HepG2 (cell line): ENCODE results near the gene RINL. TPM values are rescaled to one million over a fixed set of nuclear protein-coding genes. Genes with fewer than 3 reads are reported as not detected.

Source experiments
- GMEB1 ChIP-seq: sonication (generic); formaldehyde crosslinking; IDR thresholded peaks from 2 replicates; pipeline ENCODE4 v1.5.1; 2020; ENCODE audit warnings: missing genetic modification reagents, mild to moderate bottlenecking, borderline replicate concordance
- PAXIP1 ChIP-seq: sonication (generic); formaldehyde crosslinking; conservative IDR thresholded peaks from 2 replicates; pipeline ENCODE4 v1.4.0; 2020; ENCODE audit warnings: mild to moderate bottlenecking, missing genetic modification reagents, moderate library complexity
- RAD21 ChIP-seq: fragments of 450-650 bp; formaldehyde crosslinking; IDR thresholded peaks from 2 replicates; pipeline ENCODE4 v1.5.0; 2020; ENCODE audit warnings: mild to moderate bottlenecking
- RFX3 ChIP-seq: IDR thresholded peaks from 2 replicates; pipeline ENCODE4 v1.6.1; 2016; ENCODE audit warnings: missing biosample characterization, missing genetic modification reagents
- TARDBP ChIP-seq: sonication (generic); formaldehyde crosslinking; IDR thresholded peaks from 2 replicates; pipeline ENCODE4 v1.8.0; 2022; ENCODE audit warnings: mild to moderate bottlenecking, missing genetic modification reagents
- ZBTB7B ChIP-seq: sonication (generic); formaldehyde crosslinking; IDR thresholded peaks from 2 replicates; pipeline ENCODE4 v1.4.0; 2020; ENCODE audit warnings: missing genetic modification reagents
- ZC3H13 ChIP-seq: sonication (generic); formaldehyde crosslinking; IDR thresholded peaks from 2 replicates; pipeline ENCODE4 v1.8.1; 2023; ENCODE audit warnings: mild to moderate bottlenecking, missing genetic modification reagents, moderate library complexity
- ZNF543 ChIP-seq: sonication (generic); formaldehyde crosslinking; IDR thresholded peaks from 2 replicates; pipeline ENCODE4 v1.4.0; 2020; ENCODE audit warnings: mild to moderate bottlenecking, missing genetic modification reagents
- ZNF691 ChIP-seq: sonication (generic); formaldehyde crosslinking; IDR thresholded peaks from 2 replicates; pipeline ENCODE4 v1.4.0; 2020; ENCODE audit warnings: missing genetic modification reagents, low read depth, mild to moderate bottlenecking, borderline replicate concordance
- ZNF703 ChIP-seq: sonication (generic); formaldehyde crosslinking; IDR thresholded peaks from 2 replicates; pipeline ENCODE4 v1.5.1; 2020; ENCODE audit warnings: missing genetic modification reagents, mild to moderate bottlenecking, moderate library complexity, borderline replicate concordance
- ZNF737 ChIP-seq: sonication (generic); formaldehyde crosslinking; IDR thresholded peaks from 2 replicates; pipeline ENCODE4 v1.5.0; 2020; ENCODE audit warnings: missing genetic modification reagents, mild to moderate bottlenecking, borderline replicate concordance
- ZNF788 ChIP-seq: sonication (generic); formaldehyde crosslinking; IDR thresholded peaks from 2 replicates; pipeline ENCODE4 v1.5.0; 2020; ENCODE audit warnings: mild to moderate bottlenecking, missing genetic modification reagents, borderline replicate concordance
- polyA plus RNA-seq, 8 experiments: library from polyadenylated mRNA; depleted of rRNA in 3 of 8; stranded (reverse) in 7 of 8; unstranded in 1 of 8; fragments of >200 nt; fragmentation: Illumina TruSeq in 4 of 8; extraction: Trizol in 4 of 8; gene quantifications; 2 replicates each; pipeline versions ENCODE4 v1.2.1 to v1.2.3, GENCODE V29; 2011 to 2016; ENCODE audit warnings: low read depth in 4 of 8, missing spikeins in 1 of 8, mixed read lengths in 1 of 8; ENCODE audit not compliant: insufficient read depth in 1 of 8
- total RNA-seq, 5 experiments: library from RNA; depleted of rRNA; stranded (reverse); fragments of >200 nt; fragmentation: Illumina TruSeq; extraction: Trizol; gene quantifications; 2 replicates each; pipeline ENCODE4 v1.2.3, GENCODE V29; 2016; ENCODE audit warnings: low read depth in 1 of 5

Gene RINL
- total and polyA plus RNA-seq, 2 of the 13 experiments (the other 11 are each of a cell fraction or from before 2014, with no cell fraction given): 11.4 to 18.0 TPM

- no peak for TF ChIP-seq ZBTB7B
- TF ChIP-seq ZNF543 (CRISPR knock-in tag): no peak
- peak; percentile 23; the same call in 1 of the 2 replicates for TF ChIP-seq RAD21
- TF ChIP-seq RFX3: no peak
- TF ChIP-seq PAXIP1 (CRISPR knock-in tag): peak; percentile 15; the same call in 1 of the 2 replicates
- peak; percentile 83; the same call in 1 of the 2 replicates for TF ChIP-seq ZC3H13 (CRISPR knock-in tag)
- TF ChIP-seq ZNF737 (CRISPR knock-in tag): no peak
- no peak; the same call in 1 of the 2 replicates for TF ChIP-seq GMEB1 (CRISPR knock-in tag)
- TF ChIP-seq ZNF788 (CRISPR knock-in tag): no peak; the same call in 1 of the 2 replicates
- TF ChIP-seq ZNF691: no peak
- TF ChIP-seq ZNF703: peak; percentile 76; the same call in 1 of the 2 replicates
- no peak for TF ChIP-seq TARDBP
These were observed 28.8 kb downstream of the RINL start (continued) for GRCh38 chr19:38849147-38849859.
